ENCODE results near the gene SPRED1. TPM values are rescaled to one million over a fixed set of nuclear protein-coding genes. Genes with fewer than 3 reads are reported as not detected.
A peak's percentile ranks its signal among the peaks of the same experiment; 100 is the strongest.

SPRED1 gene
- total and polyA plus RNA-seq, 2 experiments from 2014 or later, result 8.2 to 23.2 TPM

GRCh38 chr15:38212729-38213351 is 39.8 kb upstream of the SPRED1 start:
- DNase-seq (ENCODE audit: low spot score), result no peak
- H3K27me3 ChIP-seq, result no peaks in the 10 kb centered on the region
- no peaks in the 10 kb centered on the region for H3K9me2 ChIP-seq (replicated peaks; ENCODE audit: insufficient read depth)
- 73% methylated on average over 3 of the region's 3 CpGs for WGBS (ENCODE audit: low lambda C conversion rate, missing lambda C conversion rate)
- H3K36me3 ChIP-seq (replicated peaks; ENCODE audit: insufficient read depth, low read depth), result no peaks in the 10 kb centered on the region
- no peaks in the 10 kb centered on the region for H4K20me1 ChIP-seq (ENCODE audit: insufficient read depth, poor library complexity, severe bottlenecking)
- no peaks in the 10 kb centered on the region for H3K79me2 ChIP-seq
- TF ChIP-seq EZH2 (IDR thresholded peaks at IDR 0.05; ENCODE audit: borderline replicate concordance), result no peak
- TF ChIP-seq, protein P1, sequence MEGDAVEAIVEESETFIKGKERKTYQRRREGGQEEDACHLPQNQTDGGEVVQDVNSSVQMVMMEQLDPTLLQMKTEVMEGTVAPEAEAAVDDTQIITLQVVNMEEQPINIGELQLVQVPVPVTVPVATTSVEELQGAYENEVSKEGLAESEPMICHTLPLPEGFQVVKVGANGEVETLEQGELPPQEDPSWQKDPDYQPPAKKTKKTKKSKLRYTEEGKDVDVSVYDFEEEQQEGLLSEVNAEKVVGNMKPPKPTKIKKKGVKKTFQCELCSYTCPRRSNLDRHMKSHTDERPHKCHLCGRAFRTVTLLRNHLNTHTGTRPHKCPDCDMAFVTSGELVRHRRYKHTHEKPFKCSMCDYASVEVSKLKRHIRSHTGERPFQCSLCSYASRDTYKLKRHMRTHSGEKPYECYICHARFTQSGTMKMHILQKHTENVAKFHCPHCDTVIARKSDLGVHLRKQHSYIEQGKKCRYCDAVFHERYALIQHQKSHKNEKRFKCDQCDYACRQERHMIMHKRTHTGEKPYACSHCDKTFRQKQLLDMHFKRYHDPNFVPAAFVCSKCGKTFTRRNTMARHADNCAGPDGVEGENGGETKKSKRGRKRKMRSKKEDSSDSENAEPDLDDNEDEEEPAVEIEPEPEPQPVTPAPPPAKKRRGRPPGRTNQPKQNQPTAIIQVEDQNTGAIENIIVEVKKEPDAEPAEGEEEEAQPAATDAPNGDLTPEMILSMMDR (IDR thresholded peaks at IDR 0.05; ENCODE audit: poor library complexity), result no peak
- no peak for TF ChIP-seq EZH2phosphoT487 (IDR thresholded peaks at IDR 0.05; ENCODE audit: low read depth, severe bottlenecking, unreplicated experiment)
- H3K9me3 ChIP-seq (ENCODE audit: low read depth), result no peaks in the 10 kb centered on the region
- H3K4me1 ChIP-seq (ENCODE audit: insufficient read depth), result peaks cover 31% of the 10 kb centered on the region
- peak overlapping the region; percentile 50 for H2AFZ ChIP-seq
- H3K4me2 ChIP-seq, result peak overlapping the region; percentile 28
- H3K4me3 ChIP-seq, result no peak overlapping the region
- H3K27ac ChIP-seq, result peak overlapping the region; percentile 79

DNA sequence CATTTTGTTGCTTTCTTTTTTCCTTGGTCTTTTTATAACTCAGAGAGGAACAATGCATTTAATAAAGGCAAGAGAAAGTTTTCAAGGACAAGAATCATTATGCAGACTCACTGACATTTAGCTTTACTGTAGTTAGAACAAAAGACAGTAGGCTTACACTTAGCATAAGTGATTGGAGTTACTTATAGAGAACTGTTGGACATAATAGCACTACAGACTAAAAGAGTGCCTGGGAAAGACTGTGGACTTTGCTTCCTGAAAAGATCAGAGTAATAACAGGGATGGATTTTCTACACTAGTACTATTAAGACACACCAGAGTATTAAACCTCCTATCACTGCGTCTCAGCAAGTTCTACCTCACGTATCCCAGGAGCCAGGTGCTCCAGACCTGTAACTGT is 39.3 kb upstream of the SPRED1 start:
- H3K4me2 ChIP-seq, result peak overlapping the region; percentile 28
- no peak overlapping the region for H2AFZ ChIP-seq
- H3K4me1 ChIP-seq (ENCODE audit: insufficient read depth), result peaks cover 34% of the 10 kb centered on the region
- TF ChIP-seq, protein P1 (IDR thresholded peaks at IDR 0.05; ENCODE audit: poor library complexity), result no peak
- TF ChIP-seq EZH2 (IDR thresholded peaks at IDR 0.05; ENCODE audit: borderline replicate concordance) (no peak), EZH2phosphoT487 (IDR thresholded peaks at IDR 0.05; ENCODE audit: low read depth, severe bottlenecking, unreplicated experiment) (no peak)
- no peaks in the 10 kb centered on the region for H4K20me1 ChIP-seq (ENCODE audit: insufficient read depth, poor library complexity, severe bottlenecking)
- no peaks in the 10 kb centered on the region for H3K79me2 ChIP-seq
- no peaks in the 10 kb centered on the region for H3K9me2 ChIP-seq (replicated peaks; ENCODE audit: insufficient read depth)
- H3K9me3 ChIP-seq (ENCODE audit: low read depth), result no peaks in the 10 kb centered on the region
- peak overlapping the region; percentile 79 for H3K27ac ChIP-seq
- no peaks in the 10 kb centered on the region for H3K27me3 ChIP-seq
- WGBS (ENCODE audit: low lambda C conversion rate, missing lambda C conversion rate), result 84% methylated on average over 2 of the region's 2 CpGs
- no peak overlapping the region for H3K4me3 ChIP-seq
- DNase-seq (ENCODE audit: low spot score), result no peak
- H3K36me3 ChIP-seq (replicated peaks; ENCODE audit: insufficient read depth, low read depth), result no peaks in the 10 kb centered on the region

GRCh38 chr15:38215707-38216106 is 36.9 kb upstream of the SPRED1 start:
- Histone ChIP-seq H3K9me2 (replicated peaks; ENCODE audit: insufficient read depth) (no peaks in the 10 kb centered on the region), H3K4me1 (ENCODE audit: insufficient read depth) (peaks cover 34% of the 10 kb centered on the region), H2AFZ (no peak overlapping the region), H3K4me3 (no peak overlapping the region), H3K4me2 (no peak overlapping the region), H3K9me3 (ENCODE audit: low read depth) (no peaks in the 10 kb centered on the region), H4K20me1 (ENCODE audit: insufficient read depth, poor library complexity, severe bottlenecking) (no peaks in the 10 kb centered on the region), H3K36me3 (replicated peaks; ENCODE audit: insufficient read depth, low read depth) (no peaks in the 10 kb centered on the region), H3K27me3 (no peaks in the 10 kb centered on the region), H3K27ac (peak overlapping the region; percentile 78), H3K79me2 (no peaks in the 10 kb centered on the region)
- no peak for DNase-seq (ENCODE audit: low spot score)
- TF ChIP-seq EZH2phosphoT487 (IDR thresholded peaks at IDR 0.05; ENCODE audit: low read depth, severe bottlenecking, unreplicated experiment), result no peak
- TF ChIP-seq EZH2 (IDR thresholded peaks at IDR 0.05; ENCODE audit: borderline replicate concordance), result no peak
- TF ChIP-seq, protein P1 (IDR thresholded peaks at IDR 0.05; ENCODE audit: poor library complexity), result no peak
- 62% methylated on average over 1 of the region's 1 CpG for WGBS (ENCODE audit: low lambda C conversion rate, missing lambda C conversion rate)

Data from hepatocyte (in vitro differentiated cells).